ENCODE measurements around the gene RASEF. TPM values are rescaled to one million over a fixed set of nuclear protein-coding genes. Genes with fewer than 3 reads are reported as not detected.

RASEF gene
- total RNA-seq, 1 experiment from 2014 or later, result 0.09 TPM

DNA sequence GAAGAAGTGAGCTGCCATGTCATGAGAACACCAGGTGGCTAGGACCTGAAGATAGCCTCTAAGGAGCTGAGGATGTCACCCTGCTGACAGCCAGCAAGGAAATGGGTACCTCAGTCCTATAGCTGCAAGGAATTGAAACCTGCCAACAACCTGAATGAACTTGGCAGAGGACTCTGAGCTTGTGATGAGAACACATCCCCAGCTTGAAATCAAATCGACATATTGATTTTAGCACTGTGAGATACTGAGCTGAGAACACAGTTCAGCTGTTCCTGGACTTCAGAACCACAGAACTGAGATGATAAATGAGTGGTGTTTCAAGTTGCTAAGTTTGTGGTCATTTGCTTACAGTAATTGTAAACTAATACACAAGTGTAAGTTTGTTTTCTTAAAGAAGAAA lies 5.5 kb upstream of the RASEF start:
- no peaks in the 10 kb centered on the region for H3K36me3 ChIP-seq (ENCODE audit: insufficient read depth, low read length, poor library complexity, severe bottlenecking)
- no peaks in the 10 kb centered on the region for H3K4me1 ChIP-seq (ENCODE audit: insufficient read depth, low read length, poor library complexity, severe bottlenecking)
- BruUV-seq (replicated peaks), result no TSS peak
- no peaks in the 10 kb centered on the region for H3K9me3 ChIP-seq (ENCODE audit: low read depth, low read length, poor library complexity, severe bottlenecking)
- H3K27me3 ChIP-seq (replicated peaks; ENCODE audit: insufficient read depth, low read depth, low read length, poor library complexity), result peaks cover 34% of the 10 kb centered on the region
- intact Hi-C loops (cut with micrococcal nuclease; ENCODE audit: unreplicated experiment), result no loop called here
- TF ChIP-seq CTCF (conservative IDR thresholded peaks at IDR 0.05; ENCODE audit: low read depth, low read length) (no peak), EZH2 (IDR thresholded peaks at IDR 0.05; ENCODE audit: borderline replicate concordance, low read depth, low read length, poor library complexity, severe bottlenecking) (no peak)
- POLR2A ChIA-PET (ENCODE audit: low non-redundant PET), result no interaction called here
- CTCF ChIA-PET, result no interaction called here
- no peak overlapping the region for H3K27ac ChIP-seq (ENCODE audit: low read depth, low read length, poor library complexity, severe bottlenecking)
- DNase-seq (ENCODE audit: low spot score), result no peak
- no peak overlapping the region for H3K4me3 ChIP-seq (ENCODE audit: low read depth, low read length, poor library complexity, severe bottlenecking)

DNA sequence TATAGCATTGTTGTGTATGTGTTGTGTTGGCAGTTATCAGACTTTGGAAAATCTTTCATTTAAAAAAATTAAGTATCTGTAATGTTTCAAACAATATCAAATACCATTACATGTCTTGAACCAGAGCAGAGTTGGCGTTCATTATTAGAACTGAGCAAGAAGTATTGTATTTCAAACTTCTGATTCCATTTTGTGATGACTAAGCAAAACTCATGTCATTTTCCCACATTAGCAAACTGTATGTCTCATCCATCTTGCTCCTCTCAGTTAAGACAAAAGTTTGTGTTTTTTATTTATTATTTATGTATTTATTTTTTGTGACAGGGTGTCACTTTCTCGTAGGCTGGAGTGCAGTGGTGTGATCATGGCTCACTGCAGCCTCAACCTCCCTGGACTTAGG lies 4.6 kb upstream of the RASEF start:
- peaks cover 42% of the 10 kb centered on the region for H3K27me3 ChIP-seq (replicated peaks; ENCODE audit: insufficient read depth, low read depth, low read length, poor library complexity)
- H3K36me3 ChIP-seq (ENCODE audit: insufficient read depth, low read length, poor library complexity, severe bottlenecking), result no peaks in the 10 kb centered on the region
- no TSS peak for BruUV-seq (replicated peaks)
- no peaks in the 10 kb centered on the region for H3K9me3 ChIP-seq (ENCODE audit: low read depth, low read length, poor library complexity, severe bottlenecking)
- DNase-seq (ENCODE audit: low spot score), result no peak
- TF ChIP-seq EZH2 (IDR thresholded peaks at IDR 0.05; ENCODE audit: borderline replicate concordance, low read depth, low read length, poor library complexity, severe bottlenecking), result no peak
- TF ChIP-seq CTCF (conservative IDR thresholded peaks at IDR 0.05; ENCODE audit: low read depth, low read length), result no peak
- intact Hi-C loops (cut with micrococcal nuclease; ENCODE audit: unreplicated experiment), result no loop called here
- ChIA-PET POLR2A (ENCODE audit: low non-redundant PET) (no interaction called here), CTCF (no interaction called here)
- peaks cover 6% of the 10 kb centered on the region for H3K4me1 ChIP-seq (ENCODE audit: insufficient read depth, low read length, poor library complexity, severe bottlenecking)
- H3K27ac ChIP-seq (ENCODE audit: low read depth, low read length, poor library complexity, severe bottlenecking), result no peak overlapping the region
- no peak overlapping the region for H3K4me3 ChIP-seq (ENCODE audit: low read depth, low read length, poor library complexity, severe bottlenecking)

GRCh38 chr9:83066771-83067170 lies 3.8 kb upstream of the RASEF start:
- no TSS peak for BruUV-seq (replicated peaks)
- POLR2A ChIA-PET (ENCODE audit: low non-redundant PET), result no interaction called here
- H3K27me3 ChIP-seq (replicated peaks; ENCODE audit: insufficient read depth, low read depth, low read length, poor library complexity), result peaks cover 51% of the 10 kb centered on the region
- intact Hi-C loops (cut with micrococcal nuclease; ENCODE audit: unreplicated experiment), result no loop called here
- CTCF ChIA-PET, result no interaction called here
- TF ChIP-seq CTCF (conservative IDR thresholded peaks at IDR 0.05; ENCODE audit: low read depth, low read length), result no peak
- TF ChIP-seq EZH2 (IDR thresholded peaks at IDR 0.05; ENCODE audit: borderline replicate concordance, low read depth, low read length, poor library complexity, severe bottlenecking), result no peak
- no peak for DNase-seq (ENCODE audit: low spot score)
- no peak overlapping the region for H3K27ac ChIP-seq (ENCODE audit: low read depth, low read length, poor library complexity, severe bottlenecking)
- H3K4me1 ChIP-seq (ENCODE audit: insufficient read depth, low read length, poor library complexity, severe bottlenecking), result peaks cover 10% of the 10 kb centered on the region
- no peaks in the 10 kb centered on the region for H3K9me3 ChIP-seq (ENCODE audit: low read depth, low read length, poor library complexity, severe bottlenecking)
- H3K36me3 ChIP-seq (ENCODE audit: insufficient read depth, low read length, poor library complexity, severe bottlenecking), result no peaks in the 10 kb centered on the region
- no peak overlapping the region for H3K4me3 ChIP-seq (ENCODE audit: low read depth, low read length, poor library complexity, severe bottlenecking)

All from A673 (cell line).